Activated CD4-positive, alpha-beta T cell treated with anti-CD3 and anti-CD28 coated beads, Interleukin-2, amount 10 ng/mL, durations not matched to agents 7 days and 5 days (primary cell): Measurements from ENCODE around the gene GIPR. TPM values are rescaled to one million over a fixed set of nuclear protein-coding genes. Genes with fewer than 3 reads are reported as not detected.
"Not testable (repeated sequence)": the region's sequence is repeated elsewhere in the genome, so short reads cannot be mapped to it uniquely, and the experiment has no call there.

Source experiments
- CTCF ChIA-PET: fragments of 350-600 bp; sonication (Branson Sonifier 250); formaldehyde crosslinking; loops from one replicate; lab custom pipeline; 2021; ENCODE audit warnings: antibody characterized with exemption; lab: Charles Lee
- POLR2A ChIA-PET: fragments of 350-600 bp; sonication (Branson Sonifier 250); formaldehyde crosslinking; loops from one replicate; lab custom pipeline; 2021; ENCODE audit warnings: antibody characterized with exemption; lab: Charles Lee
- DNase-seq: peaks from one replicate; pipeline ENCODE4 v3.0.0-alpha.2; 2020
- H3K27ac Mint-ChIP-seq: one replicate; pipeline ENCODE4 v1.8.0; 2021; ENCODE audit warnings: mild to moderate bottlenecking, moderate library complexity, mixed read lengths
- H3K27me3 Mint-ChIP-seq: one replicate; pipeline ENCODE4 v1.8.0; 2021; ENCODE audit warnings: mixed read lengths
- H3K36me3 Mint-ChIP-seq: one replicate; pipeline ENCODE4 v1.8.0; 2021; ENCODE audit warnings: low read depth, mixed read lengths
- H3K4me1 Mint-ChIP-seq: one replicate; pipeline ENCODE4 v1.8.0; 2021; ENCODE audit warnings: mixed read lengths
- H3K4me3 Mint-ChIP-seq: one replicate; pipeline ENCODE4 v1.8.0; 2021; ENCODE audit warnings: mild to moderate bottlenecking, moderate library complexity, mixed read lengths
- H3K9me3 Mint-ChIP-seq: one replicate; pipeline ENCODE4 v1.8.0; 2021; ENCODE audit warnings: mixed read lengths
- total RNA-seq, 2 experiments: library from RNA; stranded (reverse); gene quantifications; one replicate each; pipeline ENCODE4 v1.2.3, GENCODE V29; 2021

GIPR gene
- total RNA-seq, 2 experiments from 2014 or later = 1.3 to 1.4 TPM

DNA sequence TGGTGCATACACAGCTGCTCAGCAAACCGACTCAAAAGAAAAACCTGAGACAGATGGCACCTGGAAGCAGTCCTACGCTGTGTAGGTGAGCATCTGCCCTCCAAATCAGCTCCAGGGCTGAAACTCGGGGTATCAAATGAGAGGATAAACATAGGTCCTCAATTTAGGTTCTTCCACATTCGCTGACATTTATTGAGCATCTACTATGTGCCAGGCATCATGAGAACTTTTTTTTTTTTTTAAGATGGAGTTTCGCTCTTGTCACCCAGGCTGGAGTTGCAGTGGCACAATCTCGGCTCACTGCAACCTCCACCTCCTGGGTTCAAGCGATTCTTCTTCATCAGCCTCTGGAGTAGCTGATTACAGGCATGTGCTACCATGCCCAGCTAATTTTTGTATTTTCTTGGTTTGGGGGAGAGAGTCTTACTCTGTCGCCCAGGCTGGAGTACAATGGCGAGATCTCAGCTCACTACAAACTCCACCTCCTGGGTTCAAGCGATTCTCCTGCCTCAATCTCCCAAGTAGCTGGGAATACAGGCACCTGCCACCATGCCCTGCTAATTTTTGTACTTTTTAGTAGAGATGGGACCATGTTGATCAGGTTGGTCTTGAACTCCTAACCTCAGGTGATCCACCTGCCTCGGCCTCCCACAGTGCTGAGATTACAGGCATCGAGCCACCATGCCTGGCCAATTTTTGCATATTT is 37.8 kb downstream of the GIPR start:
- no peak for DNase-seq
- Mint-ChIP-seq H3K4me1 (peaks cover 16% of the 10 kb centered on the region), H3K4me3 (no peak overlapping the region), H3K9me3 (no peaks in the 10 kb centered on the region), H3K36me3 (peaks cover 23% of the 10 kb centered on the region), H3K27ac (no peak overlapping the region), H3K27me3 (no peaks in the 10 kb centered on the region)
- POLR2A ChIA-PET = interaction anchor here (0.6 kb wide), 1 partner anchor 10 kb away, joined by 3 read pairs; no protein-coding TSS in a partner anchor
- CTCF ChIA-PET = interaction anchor here (0.7 to 3.1 kb wide), 3 partner anchors 11 to 28 kb away, joined by 5 to 17 read pairs (median 8); partner anchors contain the start of genes QPCTL and SNRPD2

DNA sequence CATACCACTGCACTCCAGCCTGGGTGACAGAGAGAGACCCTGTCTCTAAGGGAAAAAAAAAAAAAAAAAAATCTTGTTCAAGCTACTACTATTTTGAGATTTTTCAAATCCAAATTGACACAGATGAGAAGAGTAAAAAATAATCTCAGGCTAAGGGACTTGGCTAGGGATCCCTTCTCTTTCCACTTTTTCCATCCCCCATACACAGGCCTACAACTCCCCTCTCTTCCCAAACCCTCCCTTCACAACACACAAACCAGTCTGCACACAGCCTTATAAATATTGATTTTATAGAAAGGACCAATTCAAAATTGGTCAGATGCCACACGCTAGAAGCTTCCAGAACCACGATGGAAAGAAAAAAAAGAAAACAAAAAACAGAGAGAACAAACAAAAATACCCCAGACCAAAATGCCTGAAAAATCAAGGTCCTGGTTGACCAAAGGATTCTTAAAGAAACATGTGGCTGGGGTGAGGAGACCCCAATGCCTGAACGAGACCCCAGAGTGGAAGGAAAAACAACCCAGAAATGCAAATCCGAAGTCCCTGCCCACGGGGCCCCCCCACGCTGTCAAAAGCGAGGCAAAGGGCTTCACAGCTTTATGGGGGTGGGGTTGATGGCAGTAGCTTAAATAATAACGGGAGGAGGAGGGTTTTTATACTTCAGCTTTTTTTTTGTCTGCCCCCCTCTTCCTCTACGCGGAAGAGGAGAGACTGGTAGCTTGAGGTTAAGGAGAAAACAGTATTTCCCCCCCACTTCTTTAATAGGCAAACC is 42.5 kb downstream of the GIPR start:
- ChIA-PET CTCF (interaction anchor here (0.6 to 1.6 kb wide), 4 partner anchors 17 to 302 kb away, joined by 3 to 6 read pairs (median 4); partner anchors contain the start of genes QPCTL and SNRPD2), POLR2A (interaction anchor here (0.5 kb wide), 1 partner anchor 284 kb away, joined by 3 read pairs; no protein-coding TSS in a partner anchor)
- peaks cover 15% of the 10 kb centered on the region for H3K4me1 Mint-ChIP-seq
- peak overlapping the region; percentile 25 for H3K27ac Mint-ChIP-seq
- H3K9me3 Mint-ChIP-seq = no peaks in the 10 kb centered on the region
- H3K27me3 Mint-ChIP-seq = no peaks in the 10 kb centered on the region
- no peak overlapping the region for H3K4me3 Mint-ChIP-seq
- peaks cover 27% of the 10 kb centered on the region for H3K36me3 Mint-ChIP-seq
- DNase-seq = no peak

DNA sequence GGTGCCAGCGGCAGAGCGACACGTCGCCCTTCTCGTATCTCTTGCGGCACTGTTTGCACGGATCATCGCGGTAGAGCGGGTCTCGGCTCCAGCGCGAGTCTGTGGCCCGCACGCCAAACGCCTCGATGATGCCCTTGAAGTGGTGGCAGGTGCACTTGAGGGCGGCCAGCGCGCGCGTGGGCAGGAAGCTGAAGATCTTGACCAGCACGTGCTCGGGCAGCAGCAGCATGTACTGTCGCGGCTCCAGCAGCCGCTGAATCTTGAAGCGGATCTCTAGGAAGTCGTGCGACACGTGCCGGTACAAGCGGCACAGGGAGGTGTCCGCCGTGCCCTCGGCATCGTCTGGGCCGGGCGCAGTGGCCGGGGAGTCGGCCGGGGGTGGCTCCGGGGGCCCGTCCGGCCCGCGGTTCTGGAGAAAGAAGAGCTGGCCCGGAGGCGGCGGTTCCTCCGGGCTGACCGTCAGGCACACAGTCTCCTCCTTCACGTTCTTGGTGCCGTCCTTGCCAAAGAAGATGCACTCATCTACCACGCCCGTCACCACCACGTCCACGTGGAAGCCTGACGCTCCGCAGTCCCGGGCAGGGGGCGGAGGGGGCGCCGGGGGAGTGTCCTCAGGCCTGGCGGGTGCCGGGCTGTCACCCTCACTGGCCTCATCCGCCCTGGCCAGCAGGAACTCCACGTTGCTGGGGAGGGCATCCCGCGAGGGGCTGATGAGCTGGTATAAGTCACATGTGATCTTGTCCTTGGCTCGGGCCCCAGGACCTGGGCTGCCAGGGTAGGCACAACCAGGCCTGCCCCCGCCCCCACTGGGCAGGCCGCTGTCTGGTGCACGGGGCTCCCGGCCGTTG is 44.1 kb downstream of the GIPR start:
- POLR2A ChIA-PET = no interaction called here
- no peak for DNase-seq
- CTCF ChIA-PET = interaction anchor here (1.0 to 1.6 kb wide), 3 partner anchors 8 to 20 kb away, joined by 3 to 5 read pairs (median 4); partner anchors contain the start of genes FBXO46, QPCTL and SNRPD2

DNA sequence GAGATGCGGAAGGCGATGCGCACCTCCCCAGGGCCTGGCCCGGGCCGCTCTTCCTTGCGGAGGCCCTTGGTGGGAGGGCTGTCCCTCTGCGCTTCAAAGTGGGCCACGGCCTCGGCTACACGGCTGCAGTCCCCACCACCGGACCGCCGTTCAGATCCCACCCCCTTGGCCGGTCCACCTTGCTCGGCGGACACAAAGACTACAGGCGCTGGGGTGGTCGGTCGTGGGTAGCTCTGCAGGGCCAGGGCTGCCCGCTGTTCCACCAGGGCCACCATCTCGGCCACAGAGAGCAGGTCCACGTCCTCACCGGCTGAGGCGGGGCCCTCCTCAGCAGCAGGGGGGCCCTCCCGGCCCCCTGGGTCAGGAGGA is 44.7 kb downstream of the GIPR start:
- POLR2A ChIA-PET = no interaction called here
- H3K4me1 Mint-ChIP-seq = peaks cover 28% of the 10 kb centered on the region
- H3K9me3 Mint-ChIP-seq = no peaks in the 10 kb centered on the region
- H3K4me3 Mint-ChIP-seq = no peak overlapping the region
- CTCF ChIA-PET = interaction anchor here (1.0 to 1.4 kb wide), 2 partner anchors 9 to 18 kb away, joined by 3 to 4 read pairs; partner anchors contain the start of gene FBXO46
- DNase-seq = no peak
- H3K27me3 Mint-ChIP-seq = no peaks in the 10 kb centered on the region
- H3K36me3 Mint-ChIP-seq = peaks cover 30% of the 10 kb centered on the region
- H3K27ac Mint-ChIP-seq = no peak overlapping the region

More for the DNA sequence above, 44.1 kb downstream of the GIPR start:
- Mint-ChIP-seq H3K27me3 (no peaks in the 10 kb centered on the region), H3K27ac (no peak overlapping the region), H3K9me3 (no peaks in the 10 kb centered on the region), H3K36me3 (peaks cover 30% of the 10 kb centered on the region), H3K4me1 (peaks cover 24% of the 10 kb centered on the region), H3K4me3 (no peak overlapping the region)

DNA sequence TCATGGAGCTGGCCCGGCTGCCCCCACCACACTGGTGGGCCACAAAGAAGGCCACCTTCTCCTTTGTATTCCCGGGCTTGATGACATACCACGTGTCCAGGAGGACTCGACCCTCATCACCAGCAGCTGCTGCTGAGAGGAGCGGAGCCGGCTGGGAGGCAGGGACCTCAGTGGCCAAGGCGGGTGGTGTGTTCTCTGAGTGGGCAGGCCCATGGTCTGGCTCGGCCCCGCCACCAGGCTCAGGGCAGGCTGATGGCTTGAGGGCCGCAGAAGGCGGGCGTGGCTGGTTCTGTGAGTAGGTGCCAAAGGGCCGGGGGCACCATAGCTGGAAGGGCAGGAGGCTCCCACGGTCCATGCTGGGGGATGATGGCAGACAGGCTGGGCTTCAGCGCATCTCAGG is 45.1 kb downstream of the GIPR start:
- Mint-ChIP-seq H3K9me3 (no peaks in the 10 kb centered on the region), H3K27me3 (no peaks in the 10 kb centered on the region), H3K4me1 (peaks cover 31% of the 10 kb centered on the region), H3K27ac (no peak overlapping the region), H3K4me3 (no peak overlapping the region), H3K36me3 (peaks cover 30% of the 10 kb centered on the region)
- ChIA-PET POLR2A (no interaction called here), CTCF (interaction anchor here (1.4 to 1.5 kb wide), 2 partner anchors 18 to 20 kb away, joined by 4 read pairs; partner anchors contain the start of gene FBXO46)
- DNase-seq = no peak

DNA sequence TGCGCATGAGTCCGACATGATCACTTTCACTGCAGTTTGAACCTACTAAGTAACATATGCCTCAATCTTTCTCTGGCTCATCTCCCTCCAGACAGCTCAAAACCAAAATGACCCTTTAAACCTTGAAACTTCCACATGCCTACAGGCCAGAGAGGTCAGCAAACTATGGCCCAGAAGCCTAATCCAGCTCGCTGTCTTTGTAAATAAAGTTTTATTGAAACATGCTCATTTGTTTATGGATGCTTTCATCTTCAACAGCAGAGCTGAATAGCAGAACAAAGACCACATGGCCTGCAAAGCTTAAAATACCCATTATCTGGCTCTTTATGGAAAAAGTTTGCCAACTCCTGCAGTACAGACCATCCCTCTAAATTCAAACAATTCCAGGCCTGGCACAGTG is 47.1 kb downstream of the GIPR start:
- DNase-seq = no peak
- no peak overlapping the region for H3K4me3 Mint-ChIP-seq
- H3K27ac Mint-ChIP-seq = no peak overlapping the region
- no peaks in the 10 kb centered on the region for H3K9me3 Mint-ChIP-seq
- peaks cover 37% of the 10 kb centered on the region for H3K36me3 Mint-ChIP-seq
- ChIA-PET POLR2A (no interaction called here), CTCF (interaction anchor here (0.6 to 4.7 kb wide), 5 partner anchors 17 to 299 kb away, joined by 3 to 31 read pairs (median 4); partner anchors contain the start of genes QPCTL and SNRPD2)
- peaks cover 42% of the 10 kb centered on the region for H3K4me1 Mint-ChIP-seq
- H3K27me3 Mint-ChIP-seq = no peaks in the 10 kb centered on the region

DNA sequence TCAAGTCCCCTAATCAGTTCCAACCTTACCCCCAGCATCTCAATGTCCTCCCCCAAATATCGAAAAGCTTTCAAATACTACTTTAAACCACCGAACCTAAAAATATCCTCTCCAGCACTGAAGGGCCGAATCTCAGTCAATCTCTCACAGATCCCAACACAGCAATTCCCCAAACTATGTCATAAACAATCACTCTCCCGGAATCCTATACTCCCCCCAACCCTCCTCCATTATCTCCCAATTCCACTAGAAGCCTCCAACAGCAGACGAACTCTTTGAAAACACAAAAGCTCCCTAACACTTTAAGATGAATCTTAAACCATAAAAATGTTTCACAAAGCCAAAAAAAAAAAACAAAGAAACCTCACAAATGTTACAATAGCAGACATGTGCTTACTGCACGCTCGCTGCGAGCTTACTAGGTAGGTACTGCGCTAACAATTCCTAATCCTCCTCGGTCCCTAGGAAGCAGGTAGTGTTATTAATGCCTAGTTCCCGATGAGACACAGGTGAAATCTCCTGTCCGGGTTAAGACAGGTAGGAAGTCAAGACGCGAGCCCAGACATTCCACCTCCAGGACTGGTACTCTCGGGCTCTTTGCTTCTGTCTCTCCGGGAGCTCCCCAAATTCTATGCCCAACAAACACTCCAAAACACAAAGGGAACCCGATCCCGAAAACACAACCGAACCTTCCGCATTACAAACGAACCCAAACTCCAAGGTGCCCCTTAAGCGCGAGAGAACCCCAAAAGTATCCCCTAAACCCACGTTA is 48.5 kb downstream of the GIPR start:
- H3K27ac Mint-ChIP-seq = peak overlapping the region; percentile 92
- CTCF ChIA-PET = interaction anchor here (0.6 to 4.7 kb wide), 14 partner anchors 11 to 103 kb away, joined by 3 to 31 read pairs (median 5); partner anchors contain the start of genes FBXO46, QPCTL, SIX5 and SNRPD2
- peak; percentile 21 for DNase-seq
- POLR2A ChIA-PET = interaction anchor here (0.7 to 0.9 kb wide), 5 partner anchors 10 to 79 kb away, joined by 3 to 15 read pairs (median 4); partner anchors contain the start of gene SNRPD2
- H3K36me3 Mint-ChIP-seq = peaks cover 33% of the 10 kb centered on the region
- H3K27me3 Mint-ChIP-seq = no peaks in the 10 kb centered on the region
- peaks cover 39% of the 10 kb centered on the region for H3K4me1 Mint-ChIP-seq
- H3K4me3 Mint-ChIP-seq = peak overlapping the region; percentile 92
- H3K9me3 Mint-ChIP-seq = no peaks in the 10 kb centered on the region

DNA sequence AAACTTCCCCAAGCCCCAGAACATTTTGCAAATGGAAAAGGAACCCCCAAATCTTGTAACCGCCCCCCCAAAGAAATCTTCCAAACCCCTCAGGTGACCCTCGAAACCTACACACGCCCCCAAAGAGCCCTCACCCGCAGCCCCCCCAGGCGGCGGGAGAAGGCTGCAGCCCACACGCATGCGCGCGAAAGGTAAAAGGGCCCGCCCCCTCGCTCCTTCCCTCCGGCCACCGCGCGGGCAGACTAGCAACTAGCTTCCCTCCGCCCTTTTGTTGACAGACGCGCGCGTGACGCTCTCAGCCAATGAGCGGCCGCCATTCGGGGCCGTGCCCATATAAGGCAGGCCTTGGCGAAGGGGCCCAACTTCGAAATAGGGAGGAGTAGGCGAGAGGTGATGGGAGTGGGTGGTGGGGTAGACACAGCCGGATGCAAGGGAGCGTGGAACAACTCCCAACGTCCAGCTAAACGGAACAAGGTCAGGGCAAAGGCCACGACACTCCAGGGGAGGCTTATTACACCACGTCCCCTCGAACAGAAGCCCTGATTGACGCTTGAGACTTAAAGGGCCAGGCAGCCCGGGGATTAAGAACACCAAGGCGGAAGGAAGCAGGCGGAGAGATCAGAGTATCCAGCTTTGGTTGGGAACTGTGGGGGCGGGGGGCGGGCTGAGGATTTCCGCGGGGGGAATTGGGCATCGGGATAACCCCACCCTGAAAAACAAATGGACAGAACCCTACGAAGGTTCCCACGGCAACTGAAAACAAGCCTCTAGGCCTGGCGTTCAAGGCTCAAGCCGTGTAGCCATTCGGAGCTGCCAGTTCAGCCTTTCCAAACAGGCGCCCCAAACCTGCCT is 49.3 kb downstream of the GIPR start:
- peak overlapping the region; percentile 92 for H3K4me3 Mint-ChIP-seq
- DNase-seq = peak; percentile 99
- peak overlapping the region; percentile 92 for H3K27ac Mint-ChIP-seq
- ChIA-PET POLR2A (interaction anchor here (0.6 to 0.9 kb wide), 6 partner anchors 13 to 1026 kb away, joined by 3 to 15 read pairs (median 4); partner anchors contain the start of gene SNRPD2), CTCF (interaction anchor here (0.6 to 4.7 kb wide), 15 partner anchors 10 to 104 kb away, joined by 3 to 31 read pairs (median 5); partner anchors contain the start of genes DMWD, FBXO46, QPCTL and SIX5)
- H3K27me3 Mint-ChIP-seq = no peaks in the 10 kb centered on the region
- H3K36me3 Mint-ChIP-seq = peaks cover 36% of the 10 kb centered on the region
- no peaks in the 10 kb centered on the region for H3K9me3 Mint-ChIP-seq
- H3K4me1 Mint-ChIP-seq = peaks cover 42% of the 10 kb centered on the region

DNA sequence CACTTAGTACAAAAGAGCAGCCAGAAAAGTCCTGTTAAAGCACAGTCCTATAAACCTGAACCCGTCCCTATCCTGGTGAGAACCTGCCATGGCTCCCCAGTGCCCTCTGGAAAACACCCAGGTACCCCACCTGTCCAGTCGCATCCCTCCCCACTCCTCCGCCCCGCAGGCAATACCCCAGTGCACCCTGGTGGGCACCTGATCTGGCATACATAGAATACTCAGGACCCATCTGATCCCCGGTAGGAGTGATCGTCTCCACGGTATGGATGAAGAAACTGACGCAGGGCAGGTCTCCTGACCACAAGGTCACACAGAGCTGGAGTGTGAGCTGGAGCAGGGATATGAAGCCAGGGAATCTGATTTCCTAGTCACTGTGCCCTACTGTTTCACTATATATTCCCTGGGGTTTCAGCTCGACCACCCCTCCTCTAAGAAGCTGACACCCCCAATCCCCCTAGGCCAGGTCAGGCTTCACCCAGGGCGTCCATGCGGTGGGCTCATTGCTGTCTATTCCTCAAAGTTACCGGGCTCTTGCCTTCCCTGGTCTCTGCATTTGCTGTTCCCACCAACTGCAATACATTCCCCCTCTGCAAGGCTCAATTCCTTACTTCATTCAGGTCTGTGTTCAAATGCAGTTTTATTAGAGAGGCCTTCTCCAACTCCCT is 50.1 kb downstream of the GIPR start:
- H3K4me1 Mint-ChIP-seq = peaks cover 42% of the 10 kb centered on the region
- peak overlapping the region; percentile 92 for H3K4me3 Mint-ChIP-seq
- DNase-seq = no peak
- ChIA-PET POLR2A (interaction anchor here (0.6 kb wide), 1 partner anchor 28 kb away, joined by 3 read pairs; no protein-coding TSS in a partner anchor), CTCF (interaction anchor here (1.1 to 4.7 kb wide), 9 partner anchors 12 to 76 kb away, joined by 4 to 31 read pairs (median 6); partner anchors contain the start of genes FBXO46, QPCTL, SIX5 and SNRPD2)
- peaks cover 38% of the 10 kb centered on the region for H3K36me3 Mint-ChIP-seq
- H3K9me3 Mint-ChIP-seq = no peaks in the 10 kb centered on the region
- peak overlapping the region; percentile 92 for H3K27ac Mint-ChIP-seq
- no peaks in the 10 kb centered on the region for H3K27me3 Mint-ChIP-seq

DNA sequence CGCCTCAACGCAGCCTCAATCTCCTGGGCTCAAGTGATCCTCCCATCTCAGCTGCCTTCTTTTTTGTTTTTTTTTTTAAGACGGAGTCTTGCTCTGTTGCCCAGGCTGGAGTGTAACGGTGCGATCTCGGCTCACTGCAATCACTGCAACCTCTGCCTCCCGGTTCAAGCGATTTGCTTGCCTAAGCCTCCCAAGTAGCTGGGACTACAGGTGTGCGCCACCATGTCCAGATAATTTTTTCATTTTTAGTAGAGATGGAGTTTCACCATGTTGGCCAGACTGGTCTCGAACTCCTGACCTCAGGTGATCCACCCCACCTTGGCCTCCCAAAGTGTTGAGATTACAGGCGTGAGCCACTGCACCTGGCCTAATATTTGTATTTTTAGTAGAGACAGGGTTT is 52.0 kb downstream of the GIPR start:
- H3K4me3 Mint-ChIP-seq, H3K27ac Mint-ChIP-seq, DNase-seq, POLR2A ChIA-PET, H3K27me3 Mint-ChIP-seq, H3K9me3 Mint-ChIP-seq: not testable (repeated sequence)
- H3K36me3 Mint-ChIP-seq = peaks cover 39% of the 10 kb centered on the region
- H3K4me1 Mint-ChIP-seq = peaks cover 42% of the 10 kb centered on the region
- CTCF ChIA-PET = interaction anchor here (0.5 to 1.1 kb wide), 2 partner anchors 11 to 244 kb away, joined by 3 to 4 read pairs; partner anchors contain the start of gene FBXO46
